22Rv1 (cell line): ENCODE measurements around the gene CILP.

Experiments used
- H3K27ac ChIP-seq: fragments of 450-650 bp; 2 replicates; pipeline ENCODE4 v1.5.1; 2017
- CTCF ChIP-seq: fragments of 450-650 bp; IDR thresholded peaks from 2 replicates; pipeline ENCODE4 v1.5.1; 2017; ENCODE audit warnings: mild to moderate bottlenecking
- ZFX ChIP-seq: fragments of 450-650 bp; IDR thresholded peaks from 2 replicates; pipeline ENCODE4 v1.6.1; 2017; ENCODE audit warnings: antibody characterized with exemption, borderline replicate concordance

CILP gene

GRCh38 chr15:65233696-65234095 lies 22.4 kb upstream of the CILP start:
- TF ChIP-seq ZFX = no peak

GRCh38 chr15:65232520-65232919 lies 21.2 kb upstream of the CILP start:
- TF ChIP-seq ZFX (no peak), CTCF (no peak)
- H3K27ac ChIP-seq = no peak overlapping the region

More at GRCh38 chr15:65233696-65234095, 22.4 kb upstream of the CILP start:
- no peak overlapping the region for H3K27ac ChIP-seq

- no peak overlapping the region for H3K27ac ChIP-seq
- no peak for TF ChIP-seq CTCF
- TF ChIP-seq ZFX = no peak
Observed at GRCh38 chr15:65231306-65231705, 20.0 kb upstream of the CILP start.

- H3K27ac ChIP-seq = peak overlapping the region; percentile 43
Observed at GRCh38 chr15:65226901-65227300, 15.6 kb upstream of the CILP start.

- no peak for TF ChIP-seq ZFX
- TF ChIP-seq CTCF = no peak
- H3K27ac ChIP-seq = no peak overlapping the region
Observed at GRCh38 chr15:65226221-65226620, 14.9 kb upstream of the CILP start.

GRCh38 chr15:65223996-65224395 lies 12.7 kb upstream of the CILP start:
- TF ChIP-seq ZFX = no peak
- TF ChIP-seq CTCF = no peak
- H3K27ac ChIP-seq = no peak overlapping the region

GRCh38 chr15:65222891-65223290 lies 11.6 kb upstream of the CILP start:
- no peak overlapping the region for H3K27ac ChIP-seq
- TF ChIP-seq ZFX (no peak), CTCF (no peak)

- H3K27ac ChIP-seq = no peak overlapping the region
- TF ChIP-seq ZFX (no peak), CTCF (no peak)
Observed at GRCh38 chr15:65221697-65222096, 10.4 kb upstream of the CILP start.
